Transverse colon (tissue), 4 donors: Measurements from ENCODE around the gene PLEKHA1. TPM values are rescaled to one million over a fixed set of nuclear protein-coding genes. Genes with fewer than 3 reads are reported as not detected.

ENCODE experiments used
- DNase-seq: peaks from one replicate; pipeline ENCODE4 v3.0.0-alpha.2; 2019
- H3K27ac ChIP-seq, 4 donors: fragments of 200-600 bp; sonication (generic); 2 replicates each; pipeline ENCODE4 v1.5.1; 2016 to 2018; ENCODE audit warnings: inconsistent platforms in 4 of 4
- H3K27me3 ChIP-seq: fragments of 200-600 bp; sonication (generic); 2 replicates; pipeline ENCODE4 v1.5.1; 2017; ENCODE audit warnings: inconsistent platforms
- H3K36me3 ChIP-seq, 4 donors: fragments of 200-600 bp; sonication (generic); 2 replicates each; pipeline ENCODE4 v1.5.1; 2017 to 2019; ENCODE audit warnings: inconsistent platforms in 4 of 4
- H3K4me1 ChIP-seq, 4 donors: fragments of 200-600 bp; sonication (generic); 2 replicates each; pipeline ENCODE4 v1.5.1; 2017 to 2020; ENCODE audit warnings: inconsistent platforms in 4 of 4
- H3K4me3 ChIP-seq, 4 donors: fragments of 200-600 bp; sonication (generic); 1 replicate in 1 of 4; 2 replicates in 3 of 4; pipeline versions ENCODE4 v1.5.1 to v1.6.1; 2017 to 2019; ENCODE audit warnings: inconsistent platforms in 4 of 4
- H3K9me3 ChIP-seq, 2 donors: fragments of 200-600 bp; sonication (generic); 2 replicates each; pipeline ENCODE4 v1.5.1; 2017 to 2019; ENCODE audit warnings: inconsistent platforms in 2 of 2
- EP300 ChIP-seq: sonication (generic); formaldehyde crosslinking; IDR thresholded peaks from one replicate; pipeline ENCODE4 v1.6.1; 2017; ENCODE audit warnings: antibody characterized with exemption, low read depth
- POLR2A ChIP-seq: fragments of 450-650 bp; IDR thresholded peaks from one replicate; pipeline ENCODE4 v1.6.1; 2016; ENCODE audit warnings: antibody characterized with exemption, mild to moderate bottlenecking, moderate library complexity
- POLR2AphosphoS5 ChIP-seq, 3 donors: sonication (generic); formaldehyde crosslinking; IDR thresholded peaks; one replicate each; pipeline ENCODE4 v1.6.1; 2016; ENCODE audit warnings: antibody characterized with exemption in 3 of 3
- WGBS, 2 donors: methylation state at CpG; one replicate each; pipeline ENCODE4 v1.1.5; 2018; ENCODE audit warnings: low coverage in 1 of 2; 5-methylcytosine and 5-hydroxymethylcytosine counted together
- in situ Hi-C, 4 donors: fragments of 200-750 bp; cut with MboI; loops; one replicate each; pipeline versions ENCODE4 v1.15.0 to v1.15.1; 2017; ENCODE audit warnings: low sequenced_read_pairs in 3 of 4, low pct_ligation_motif_present in 1 of 4, low pct_unique_long_range_greater_than_20kb in 1 of 4
- intact Hi-C: fragments of 100-400 bp; cut with DNase I; formaldehyde crosslinking; loops from one replicate; pipeline ENCODE4 v1.15.1; 2023; ENCODE audit warnings: low total_unique reads
- total RNA-seq, 4 donors: library from RNA; depleted of rRNA; stranded (reverse); fragments of >200 nt; gene quantifications; one replicate each; pipeline ENCODE4 v1.1.0, GENCODE V29; 2016
- TF ChIP-seq, protein P1 (sequence below), 5 experiments: fragments of 200-600 bp in 3 of 5; fragments of 450-650 bp in 2 of 5; sonication (generic) in 3 of 5; IDR thresholded peaks; 1 replicate in 2 of 5; 2 replicates in 3 of 5; pipeline ENCODE4 v1.5.1; 2016 to 2017; ENCODE audit warnings: antibody characterized with exemption in 5 of 5, inconsistent platforms in 3 of 5, mild to moderate bottlenecking in 2 of 5, moderate library complexity in 1 of 5

PLEKHA1 gene
- total RNA-seq, 4 donors from 2014 or later: 10.7 to 40.3 (median 28.9) TPM

DNA sequence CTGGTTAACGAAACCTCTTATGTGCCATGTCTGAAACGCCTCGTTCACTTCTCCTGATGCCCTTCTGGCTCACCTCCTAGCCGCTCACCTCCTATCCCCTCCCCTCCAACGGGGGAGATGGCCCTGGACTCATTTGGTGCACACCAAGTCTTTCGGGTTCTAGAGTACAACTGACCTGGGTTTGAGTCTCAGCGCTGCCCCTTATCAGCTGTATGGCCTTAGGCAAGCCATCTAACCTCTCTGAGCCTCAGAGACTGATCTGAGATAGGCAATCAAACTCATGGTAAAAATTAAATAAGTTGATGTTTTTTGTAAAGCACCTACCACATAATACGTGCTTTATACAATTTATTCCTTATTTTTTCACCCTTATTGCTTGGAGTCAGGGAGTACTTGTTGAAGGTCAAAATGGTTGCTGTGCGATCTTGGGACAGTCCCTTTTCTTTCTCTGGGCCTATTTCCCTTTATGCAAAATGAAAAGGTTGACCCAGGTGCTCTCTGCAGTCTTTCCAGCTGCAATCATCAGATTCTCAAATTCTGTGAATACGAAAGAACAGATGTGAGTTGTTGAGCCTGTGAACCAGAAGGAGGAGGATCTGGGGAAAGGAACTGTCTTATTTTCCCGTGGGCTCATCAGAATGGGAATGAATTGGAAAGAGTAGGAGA is 31.2 kb upstream of the PLEKHA1 start:
- H3K27ac ChIP-seq: no peak overlapping the region

DNA sequence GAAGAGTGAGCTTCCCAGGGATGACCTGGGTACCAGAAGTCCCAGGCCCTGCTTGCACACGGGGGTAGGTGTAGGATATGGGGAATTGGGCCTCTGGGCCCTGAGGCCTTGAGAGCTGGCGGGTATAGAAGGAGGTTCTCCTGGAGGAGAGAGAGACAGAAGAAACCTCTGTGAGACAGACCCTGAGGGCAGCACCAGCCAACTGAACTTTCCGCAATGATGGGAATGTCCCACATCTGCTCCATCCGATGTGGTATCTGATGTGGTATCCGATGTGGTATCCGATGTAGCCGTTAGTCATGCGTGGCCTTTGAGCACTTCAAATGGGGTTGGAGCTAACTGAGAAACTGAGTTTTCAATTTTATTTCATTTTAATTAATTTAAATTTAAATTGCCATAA is 30.6 kb upstream of the PLEKHA1 start:
- 88 to 100% methylated on average over 1 to 8 of the region's 8 CpGs for WGBS, 2 donors
- no peaks in the 10 kb centered on the region for H3K27me3 ChIP-seq
- no peak for DNase-seq
- no peaks in the 10 kb centered on the region for H3K9me3 ChIP-seq
- H3K36me3 ChIP-seq: no peaks in the 10 kb centered on the region
- TF ChIP-seq POLR2AphosphoS5 (IDR thresholded peaks at IDR 0.05): no peak
- TF ChIP-seq POLR2A: no peak
- no peak for TF ChIP-seq EP300
- TF ChIP-seq, protein P1, sequence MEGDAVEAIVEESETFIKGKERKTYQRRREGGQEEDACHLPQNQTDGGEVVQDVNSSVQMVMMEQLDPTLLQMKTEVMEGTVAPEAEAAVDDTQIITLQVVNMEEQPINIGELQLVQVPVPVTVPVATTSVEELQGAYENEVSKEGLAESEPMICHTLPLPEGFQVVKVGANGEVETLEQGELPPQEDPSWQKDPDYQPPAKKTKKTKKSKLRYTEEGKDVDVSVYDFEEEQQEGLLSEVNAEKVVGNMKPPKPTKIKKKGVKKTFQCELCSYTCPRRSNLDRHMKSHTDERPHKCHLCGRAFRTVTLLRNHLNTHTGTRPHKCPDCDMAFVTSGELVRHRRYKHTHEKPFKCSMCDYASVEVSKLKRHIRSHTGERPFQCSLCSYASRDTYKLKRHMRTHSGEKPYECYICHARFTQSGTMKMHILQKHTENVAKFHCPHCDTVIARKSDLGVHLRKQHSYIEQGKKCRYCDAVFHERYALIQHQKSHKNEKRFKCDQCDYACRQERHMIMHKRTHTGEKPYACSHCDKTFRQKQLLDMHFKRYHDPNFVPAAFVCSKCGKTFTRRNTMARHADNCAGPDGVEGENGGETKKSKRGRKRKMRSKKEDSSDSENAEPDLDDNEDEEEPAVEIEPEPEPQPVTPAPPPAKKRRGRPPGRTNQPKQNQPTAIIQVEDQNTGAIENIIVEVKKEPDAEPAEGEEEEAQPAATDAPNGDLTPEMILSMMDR (IDR thresholded peaks at IDR 0.05): no peak
- H3K4me3 ChIP-seq: no peak overlapping the region
- H3K4me1 ChIP-seq: peaks cover 0 to 16% (median 12%) of the 10 kb centered on the region in 4 donors
- intact Hi-C loops (loop anchor here (5.0 kb wide), 1 partner anchor 93 kb away; no protein-coding TSS in a partner anchor), in situ Hi-C loops (loop anchor here in 2 of 4 donors (10.0 kb wide), 1 partner anchor 91 kb away; no protein-coding TSS in a partner anchor)
- H3K27ac ChIP-seq: no peak overlapping the region

More for the DNA sequence above, 31.2 kb upstream of the PLEKHA1 start:
- Histone ChIP-seq H3K36me3 (no peaks in the 10 kb centered on the region), H3K4me1 (peaks cover 0 to 22% (median 19%) of the 10 kb centered on the region in 4 donors), H3K27me3 (no peaks in the 10 kb centered on the region), H3K4me3 (no peak overlapping the region), H3K9me3 (no peaks in the 10 kb centered on the region)
- WGBS, 2 donors: 78 to 81% methylated on average over 4 to 11 of the region's 11 CpGs
- in situ Hi-C loops: loop anchor here in 2 of 4 donors (10.0 kb wide), 1 partner anchor 92 kb away; no protein-coding TSS in a partner anchor
- intact Hi-C loops: loop anchor here (5.0 kb wide), 1 partner anchor 94 kb away; no protein-coding TSS in a partner anchor
- TF ChIP-seq, protein P1 (IDR thresholded peaks at IDR 0.05): no peak
- TF ChIP-seq EP300 (no peak), POLR2AphosphoS5 (IDR thresholded peaks at IDR 0.05) (no peak), POLR2A (no peak)
- no peak for DNase-seq

DNA sequence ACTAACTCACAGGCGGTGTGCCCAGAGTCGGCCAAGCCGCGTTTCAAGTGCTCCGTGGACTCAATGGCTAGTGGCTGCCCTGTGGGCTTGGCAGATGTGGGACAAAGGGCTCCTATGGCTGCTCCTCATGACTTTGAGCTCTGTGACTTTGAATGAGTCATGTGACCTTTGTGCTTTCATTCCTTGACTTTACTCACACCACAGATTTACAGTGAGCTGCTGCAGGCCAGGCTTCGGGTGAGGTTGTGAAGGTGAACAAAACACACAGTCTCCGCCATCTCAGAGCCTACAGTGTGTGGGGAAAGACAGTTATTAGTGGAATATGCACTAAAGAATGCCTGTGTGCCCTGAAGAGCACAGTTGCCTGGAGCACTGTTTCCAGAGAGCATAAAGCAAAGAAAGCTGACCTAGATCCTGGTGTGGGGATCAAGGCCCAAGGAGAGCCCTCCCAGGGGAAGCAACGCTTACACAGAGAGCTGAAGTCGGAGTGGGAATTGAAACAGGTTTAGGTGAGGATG is 29.7 kb upstream of the PLEKHA1 start:
- H3K4me1 ChIP-seq: peaks cover 0 to 10% (median 7%) of the 10 kb centered on the region in 4 donors
- TF ChIP-seq, protein P1 (IDR thresholded peaks at IDR 0.05): no peak
- peak in 2 of 3 donors; percentile 21 to 23 for TF ChIP-seq POLR2AphosphoS5 (IDR thresholded peaks at IDR 0.05)
- H3K4me3 ChIP-seq: no peak overlapping the region
- 69 to 71% methylated on average over 4 to 9 of the region's 9 CpGs for WGBS, 2 donors
- H3K9me3 ChIP-seq: no peaks in the 10 kb centered on the region
- peak; percentile 45 for DNase-seq
- H3K27ac ChIP-seq: peak overlapping the region in 2 of 4 donors; percentile 27 to 54
- in situ Hi-C loops (loop anchor here in 2 of 4 donors (10.0 kb wide), 1 partner anchor 90 kb away; no protein-coding TSS in a partner anchor), intact Hi-C loops (loop anchor here (5.0 kb wide), 1 partner anchor 93 kb away; no protein-coding TSS in a partner anchor)
- no peaks in the 10 kb centered on the region for H3K27me3 ChIP-seq
- no peaks in the 10 kb centered on the region for H3K36me3 ChIP-seq

DNA sequence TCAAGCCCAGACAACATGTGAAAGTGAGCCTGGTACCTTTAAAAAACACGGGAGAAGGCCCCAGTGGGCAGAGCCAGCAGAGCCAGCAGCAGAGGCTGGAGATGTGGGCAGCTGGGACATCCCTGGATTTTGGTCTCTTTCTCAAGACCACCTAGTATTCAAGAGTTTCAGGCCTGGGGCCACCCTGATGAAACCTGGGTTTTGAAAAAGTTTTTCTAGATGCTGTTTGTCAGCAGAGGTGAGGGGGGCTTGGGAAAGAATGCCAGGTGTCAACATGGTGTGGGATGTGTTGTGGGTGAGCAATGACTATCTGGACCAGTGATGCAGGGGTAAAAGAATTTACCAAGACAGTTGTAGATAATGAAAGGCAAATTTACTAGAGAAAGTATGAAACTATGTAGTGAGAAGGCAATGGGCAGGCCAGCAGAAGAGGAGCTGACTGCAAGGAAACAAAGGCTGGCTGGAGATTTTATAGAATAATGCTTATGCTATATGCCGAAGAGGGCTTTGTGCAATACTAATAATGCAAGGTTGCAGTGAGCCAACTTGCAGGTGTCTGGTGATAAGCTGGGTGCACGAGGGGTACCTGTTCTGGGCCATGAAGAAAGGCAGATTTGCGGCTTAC is 28.1 kb upstream of the PLEKHA1 start:
- intact Hi-C loops: no loop called here

More for the DNA sequence above, 28.1 kb upstream of the PLEKHA1 start:
- Histone ChIP-seq H3K4me3 (no peak overlapping the region), H3K36me3 (no peaks in the 10 kb centered on the region), H3K27ac (no peak overlapping the region), H3K9me3 (no peaks in the 10 kb centered on the region), H3K4me1 (peaks cover 0 to 10% (median 5%) of the 10 kb centered on the region in 4 donors), H3K27me3 (no peaks in the 10 kb centered on the region)
- WGBS, 2 donors: 89% methylated on average over 3 to 4 of the region's 4 CpGs
- in situ Hi-C loops: loop anchor here in 2 of 4 donors (10.0 kb wide), 1 partner anchor 88 kb away; no protein-coding TSS in a partner anchor
- DNase-seq: no peak
- TF ChIP-seq EP300: no peak
- TF ChIP-seq POLR2AphosphoS5 (IDR thresholded peaks at IDR 0.05): no peak
- TF ChIP-seq, protein P1 (IDR thresholded peaks at IDR 0.05): no peak
- TF ChIP-seq POLR2A: no peak
